Suppressor macrophage treated with lipopolysaccharide for 4 hours (primary cell): ENCODE results near the gene TBCD.
"Not testable (repeated sequence)": the region's sequence is repeated elsewhere in the genome, so short reads cannot be mapped to it uniquely, and the experiment has no call there.

Source experiments
- DNase-seq: peaks from one replicate; pipeline ENCODE4 v3.0.0-alpha.2; 2020

Gene TBCD

GRCh38 chr17:82729479-82730260, 22.2 kb upstream of the TBCD start:
- no peak for DNase-seq

DNA sequence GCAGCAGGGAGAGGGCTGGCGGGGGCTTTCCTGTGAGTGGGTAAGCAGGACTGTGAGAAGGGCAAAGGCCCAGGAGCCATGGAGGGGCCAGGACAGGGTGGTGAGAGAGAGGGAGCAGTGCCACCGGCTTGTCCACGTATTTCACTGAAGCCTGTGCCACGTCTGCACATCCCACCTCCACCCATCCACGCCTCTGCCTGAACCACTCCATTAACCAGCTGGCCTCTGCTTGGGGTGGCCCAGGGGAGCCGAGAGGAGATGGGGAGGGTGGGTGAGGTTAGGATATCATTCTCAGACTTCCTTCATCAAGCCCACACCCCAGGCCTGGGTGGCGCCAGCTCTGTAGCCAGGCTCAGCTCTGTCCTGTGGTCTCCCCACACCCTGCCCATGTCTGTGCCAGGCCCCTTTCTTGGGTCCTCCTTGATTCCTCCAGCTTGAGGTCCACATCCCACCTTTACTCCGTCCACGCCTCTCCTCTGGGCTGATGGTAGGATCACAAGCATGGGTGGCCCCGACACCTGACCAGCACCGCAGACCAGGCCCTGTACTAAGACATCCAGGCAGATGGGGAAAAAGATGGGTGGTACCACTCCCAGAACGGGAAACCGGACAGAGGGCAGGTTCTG, 19.6 kb upstream of the TBCD start:
- no peak for DNase-seq

GRCh38 chr17:82734987-82735866, 16.6 kb upstream of the TBCD start, which contains the start of gene FN3K:
TSS of gene FN3K (plus strand) at chr17:82735615. CDS start at chr17:82735637, 22 bp downstream.
- DNase-seq, result peak; percentile 32

DNA sequence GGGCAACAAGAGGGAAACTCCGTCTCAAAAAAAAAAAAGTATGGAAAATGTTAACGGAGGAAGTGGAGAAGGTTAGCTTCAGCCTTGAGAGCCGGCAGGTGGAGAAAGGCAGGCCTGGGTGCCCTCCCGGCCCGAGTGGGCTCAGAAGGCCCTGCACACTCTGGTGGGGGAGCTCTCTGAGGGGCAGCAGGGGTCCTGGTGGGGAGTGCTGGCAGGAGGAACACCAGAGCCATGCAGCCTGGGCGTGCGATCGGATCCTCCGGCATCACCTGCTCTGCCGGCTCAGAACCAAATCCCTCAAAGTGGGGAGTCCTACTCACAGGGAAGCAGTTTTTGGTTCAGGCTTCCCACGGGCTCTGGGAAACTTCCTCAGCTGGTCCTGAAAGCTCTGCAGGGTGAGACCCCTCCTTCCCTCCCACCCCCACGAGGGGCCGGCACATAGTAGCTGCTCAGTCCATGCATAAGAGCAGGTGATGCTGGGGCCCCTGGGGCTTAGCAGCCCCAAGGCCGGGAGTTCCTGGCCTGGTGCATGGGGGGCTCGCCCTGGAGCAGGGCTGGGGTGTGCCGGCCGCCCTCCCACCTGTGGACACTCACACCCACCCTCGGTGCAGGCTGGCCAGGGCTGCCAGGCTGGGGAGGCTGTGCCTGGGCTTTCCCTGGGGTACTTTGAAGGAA, 15.2 kb upstream of the TBCD start:
- no peak for DNase-seq

DNA sequence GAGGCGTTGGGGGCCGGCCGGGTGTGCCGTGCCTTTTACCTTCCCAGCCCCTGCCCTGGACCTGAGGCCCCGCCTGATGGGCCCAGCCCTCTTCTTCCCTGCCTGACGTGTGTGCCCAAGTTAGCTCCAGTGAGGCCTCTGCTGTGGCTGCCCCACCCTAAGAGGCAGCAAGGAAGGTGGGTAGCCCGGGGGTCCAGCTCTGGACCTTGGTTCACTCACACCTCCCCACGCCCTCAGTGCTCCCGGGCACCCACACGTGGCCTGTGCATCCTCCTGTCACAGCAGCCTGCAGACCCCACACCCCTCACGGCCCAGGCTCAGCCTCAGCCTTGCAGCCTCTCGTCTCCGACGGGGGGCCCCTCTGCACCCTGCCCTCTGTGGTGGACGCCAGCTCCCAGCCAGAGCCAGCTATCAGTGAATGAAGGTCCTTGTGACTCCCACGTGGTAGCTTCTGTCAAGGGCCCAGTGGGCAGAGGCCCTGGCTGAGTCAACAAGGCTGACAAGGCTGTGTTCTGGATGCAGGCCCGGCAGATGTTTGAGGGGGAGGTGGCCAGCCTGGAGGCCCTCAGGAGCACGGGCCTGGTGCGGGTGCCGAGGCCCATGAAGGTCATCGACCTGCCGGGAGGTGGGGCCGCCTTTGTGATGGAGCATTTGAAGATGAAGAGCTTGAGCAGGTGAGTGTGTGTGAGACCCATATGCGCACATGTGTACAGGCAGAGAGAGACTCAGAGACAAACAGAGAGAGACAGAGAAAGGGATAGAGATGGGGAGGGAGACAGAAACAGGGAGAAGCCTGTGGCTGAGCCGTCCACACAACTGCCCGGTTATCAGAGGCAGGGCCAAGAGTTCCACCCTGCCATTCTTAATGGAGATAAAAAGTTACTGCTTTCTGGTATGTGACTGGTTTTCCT, 13.6 kb upstream of the TBCD start:
- no peak for DNase-seq

DNA sequence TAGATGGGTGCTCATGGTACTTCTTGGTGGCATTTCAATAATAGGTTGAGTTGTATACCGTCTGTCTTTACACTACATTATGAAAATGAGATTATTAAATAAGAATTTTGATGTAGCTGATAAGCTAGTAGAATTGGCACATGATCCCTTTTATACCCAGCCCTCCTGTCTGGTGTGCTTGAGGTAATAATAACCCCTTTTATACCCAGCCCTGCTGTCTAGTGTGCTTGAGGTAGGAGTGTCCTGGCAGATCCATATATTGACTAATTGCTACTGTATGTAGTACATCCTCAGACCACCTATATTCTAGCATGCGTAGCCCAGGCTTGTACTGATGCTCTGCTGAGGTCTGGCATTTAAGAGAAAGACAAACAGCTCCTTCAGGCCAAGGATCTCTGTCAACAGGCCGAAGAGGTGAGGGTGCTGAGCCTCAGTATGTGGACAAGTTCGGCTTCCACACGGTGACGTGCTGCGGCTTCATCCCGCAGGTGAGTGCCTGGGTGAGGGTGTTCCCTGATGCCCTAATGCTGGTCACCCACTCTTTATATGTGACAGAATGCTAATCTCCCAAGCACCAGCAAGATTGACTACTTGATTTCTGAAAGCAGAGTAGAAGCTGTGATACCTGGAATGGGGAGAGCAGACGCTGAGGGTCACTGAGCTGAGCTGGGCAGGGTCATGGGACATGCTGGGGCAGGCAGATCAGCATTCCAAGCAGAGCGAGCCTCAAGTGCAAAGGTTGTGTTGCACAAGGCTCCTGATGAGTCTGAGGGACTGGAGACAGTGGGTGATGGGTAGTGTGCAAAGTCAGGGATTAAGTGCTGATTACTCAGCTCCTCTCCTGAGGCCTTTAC, 10.7 kb upstream of the TBCD start:
- DNase-seq, result no peak

- no peak for DNase-seq
Measured at GRCh38 chr17:82743344-82744219, 8.3 kb upstream of the TBCD start.

GRCh38 chr17:82744736-82745135, 7.1 kb upstream of the TBCD start:
- not testable (repeated sequence) for DNase-seq

- no peak for DNase-seq
Measured at GRCh38 chr17:82745524-82745923, 6.3 kb upstream of the TBCD start.

DNA sequence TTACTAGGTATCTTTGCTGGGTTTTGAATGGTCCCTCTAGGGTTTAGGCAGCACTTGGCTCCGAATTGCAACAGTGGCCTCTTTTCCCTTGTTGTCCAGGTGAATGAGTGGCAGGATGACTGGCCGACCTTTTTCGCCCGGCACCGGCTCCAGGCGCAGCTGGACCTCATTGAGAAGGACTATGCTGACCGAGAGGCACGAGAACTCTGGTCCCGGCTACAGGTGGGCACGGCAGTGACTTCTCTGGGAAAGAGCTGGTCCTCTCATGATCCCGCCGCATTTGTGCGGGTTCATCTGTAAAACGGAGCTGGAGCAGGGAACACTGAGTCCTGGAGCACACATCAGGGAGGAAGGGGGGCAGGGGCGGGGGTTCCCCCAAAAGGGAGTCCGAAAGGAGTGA, 3.1 kb upstream of the TBCD start:
- DNase-seq, result no peak

GRCh38 chr17:82750241-82750908, 1.5 kb upstream of the TBCD start:
- DNase-seq, result no peak

- DNase-seq, result no peak
Measured at GRCh38 chr17:82751171-82751570, 694 bp upstream of the TBCD start.

GRCh38 chr17:82752371-82753200, 721 bp downstream of the TBCD start:
- DNase-seq, result peak; percentile 10

DNA sequence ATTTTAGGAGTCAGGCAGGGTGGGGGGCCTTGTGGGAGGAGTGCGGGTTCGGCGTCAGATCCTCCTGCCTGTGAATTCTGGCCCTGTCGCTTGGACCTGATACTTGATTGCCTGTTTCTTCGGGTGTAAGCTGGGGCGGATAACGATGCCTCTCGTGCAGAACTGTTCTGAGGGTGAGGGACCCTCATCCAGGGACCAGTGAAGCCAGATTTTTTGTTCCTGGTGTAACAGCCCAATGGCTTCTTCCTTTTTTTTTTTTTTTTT, 1.3 kb downstream of the TBCD start:
- no peak for DNase-seq

GRCh38 chr17:82754297-82755208, 2.7 kb downstream of the TBCD start:
- no peak for DNase-seq

GRCh38 chr17:82756166-82756565, 4.3 kb downstream of the TBCD start:
- no peak for DNase-seq

- no peak for DNase-seq
Measured at GRCh38 chr17:82765371-82765770, 13.5 kb downstream of the TBCD start.
